Measurements from ENCODE around the gene INHA.

INHA gene

DNA sequence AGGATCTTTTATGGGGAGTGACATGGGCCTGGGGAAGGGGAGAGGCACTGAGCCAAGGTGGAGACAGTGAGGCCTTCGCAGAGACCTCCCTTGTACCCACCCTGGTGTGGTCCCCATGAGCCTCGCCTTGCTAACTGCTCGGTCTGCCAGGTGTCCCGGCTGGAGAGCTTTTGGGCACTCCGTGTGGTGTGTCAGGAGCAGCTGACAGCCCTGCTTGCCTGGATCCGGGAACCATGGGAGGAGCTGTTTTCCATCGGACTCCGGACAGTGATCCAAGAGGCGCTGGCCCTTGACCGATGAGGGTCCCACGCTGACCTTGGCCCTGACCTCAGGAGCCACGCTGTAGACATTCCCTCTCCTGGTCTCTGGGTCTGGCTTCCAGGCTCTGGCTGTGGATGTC is 43.8 kb downstream of the INHA start:
- H3K27ac Mint-ChIP-seq = no peak overlapping the region
- H3K9me3 Mint-ChIP-seq = no peaks in the 10 kb centered on the region
- H3K36me3 Mint-ChIP-seq (ENCODE audit: low read depth) = peaks cover 20% of the 10 kb centered on the region
- H3K4me1 Mint-ChIP-seq = peaks cover 17% of the 10 kb centered on the region
- H3K27me3 Mint-ChIP-seq (ENCODE audit: low read depth) = peaks cover 4% of the 10 kb centered on the region
- no peak overlapping the region for H3K4me3 Mint-ChIP-seq
- TF ChIP-seq, protein P1, sequence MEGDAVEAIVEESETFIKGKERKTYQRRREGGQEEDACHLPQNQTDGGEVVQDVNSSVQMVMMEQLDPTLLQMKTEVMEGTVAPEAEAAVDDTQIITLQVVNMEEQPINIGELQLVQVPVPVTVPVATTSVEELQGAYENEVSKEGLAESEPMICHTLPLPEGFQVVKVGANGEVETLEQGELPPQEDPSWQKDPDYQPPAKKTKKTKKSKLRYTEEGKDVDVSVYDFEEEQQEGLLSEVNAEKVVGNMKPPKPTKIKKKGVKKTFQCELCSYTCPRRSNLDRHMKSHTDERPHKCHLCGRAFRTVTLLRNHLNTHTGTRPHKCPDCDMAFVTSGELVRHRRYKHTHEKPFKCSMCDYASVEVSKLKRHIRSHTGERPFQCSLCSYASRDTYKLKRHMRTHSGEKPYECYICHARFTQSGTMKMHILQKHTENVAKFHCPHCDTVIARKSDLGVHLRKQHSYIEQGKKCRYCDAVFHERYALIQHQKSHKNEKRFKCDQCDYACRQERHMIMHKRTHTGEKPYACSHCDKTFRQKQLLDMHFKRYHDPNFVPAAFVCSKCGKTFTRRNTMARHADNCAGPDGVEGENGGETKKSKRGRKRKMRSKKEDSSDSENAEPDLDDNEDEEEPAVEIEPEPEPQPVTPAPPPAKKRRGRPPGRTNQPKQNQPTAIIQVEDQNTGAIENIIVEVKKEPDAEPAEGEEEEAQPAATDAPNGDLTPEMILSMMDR (IDR thresholded peaks at IDR 0.05; ENCODE audit: unreplicated experiment in 3 of 3) = no peak

DNA sequence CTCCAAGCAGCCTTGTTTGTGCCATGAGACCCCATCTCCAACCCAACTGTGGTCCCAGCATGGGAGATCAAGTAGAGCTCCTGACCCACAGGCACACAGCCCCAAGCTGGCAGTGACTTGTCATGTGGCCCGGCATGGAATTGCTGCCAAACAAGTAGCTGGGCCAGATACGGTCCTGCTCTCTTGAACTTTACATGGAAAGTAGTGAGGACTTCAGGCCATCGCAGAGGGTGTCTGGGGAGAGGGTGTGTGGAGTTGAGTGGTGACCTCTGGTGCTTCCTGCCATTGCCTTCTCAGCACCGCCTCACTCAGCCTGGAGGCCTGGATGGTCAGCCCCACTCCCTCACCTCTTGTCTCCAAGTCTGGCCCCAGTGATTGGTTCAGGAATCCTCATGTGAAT is 44.4 kb downstream of the INHA start:
- Mint-ChIP-seq H3K36me3 (ENCODE audit: low read depth) (peaks cover 15% of the 10 kb centered on the region), H3K4me3 (no peak overlapping the region), H3K4me1 (peaks cover 13% of the 10 kb centered on the region), H3K9me3 (no peaks in the 10 kb centered on the region), H3K27me3 (ENCODE audit: low read depth) (peaks cover 7% of the 10 kb centered on the region), H3K27ac (no peak overlapping the region)
- TF ChIP-seq, protein P1 (IDR thresholded peaks at IDR 0.05; ENCODE audit: unreplicated experiment in 3 of 3) = no peak

DNA sequence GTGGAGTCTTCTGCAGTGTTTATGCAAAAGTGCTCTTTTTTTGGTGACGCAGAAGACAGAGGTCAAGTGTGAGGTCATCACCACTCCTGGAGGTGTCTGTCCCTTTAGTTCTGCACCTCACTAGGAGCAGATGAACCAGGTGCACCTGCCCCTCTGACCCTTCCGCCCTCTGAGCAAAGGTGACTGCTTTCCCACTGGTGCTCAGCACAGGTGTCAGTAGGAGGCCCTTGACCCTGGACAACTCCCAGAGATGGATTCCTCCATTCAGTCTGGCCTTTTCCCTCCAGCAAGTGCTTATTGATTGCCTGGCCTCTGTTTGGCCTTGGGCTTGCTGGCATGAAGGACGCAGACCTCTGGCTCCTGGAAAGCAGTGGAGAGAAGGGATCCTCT is 46.6 kb downstream of the INHA start:
- peaks cover 6% of the 10 kb centered on the region for H3K4me1 Mint-ChIP-seq
- no peaks in the 10 kb centered on the region for H3K9me3 Mint-ChIP-seq
- no peak overlapping the region for H3K4me3 Mint-ChIP-seq
- no peak overlapping the region for H3K27ac Mint-ChIP-seq
- H3K27me3 Mint-ChIP-seq (ENCODE audit: low read depth) = peaks cover 17% of the 10 kb centered on the region
- TF ChIP-seq, protein P1 (IDR thresholded peaks at IDR 0.05; ENCODE audit: unreplicated experiment in 3 of 3) = no peak
- peaks cover 15% of the 10 kb centered on the region for H3K36me3 Mint-ChIP-seq (ENCODE audit: low read depth)

DNA sequence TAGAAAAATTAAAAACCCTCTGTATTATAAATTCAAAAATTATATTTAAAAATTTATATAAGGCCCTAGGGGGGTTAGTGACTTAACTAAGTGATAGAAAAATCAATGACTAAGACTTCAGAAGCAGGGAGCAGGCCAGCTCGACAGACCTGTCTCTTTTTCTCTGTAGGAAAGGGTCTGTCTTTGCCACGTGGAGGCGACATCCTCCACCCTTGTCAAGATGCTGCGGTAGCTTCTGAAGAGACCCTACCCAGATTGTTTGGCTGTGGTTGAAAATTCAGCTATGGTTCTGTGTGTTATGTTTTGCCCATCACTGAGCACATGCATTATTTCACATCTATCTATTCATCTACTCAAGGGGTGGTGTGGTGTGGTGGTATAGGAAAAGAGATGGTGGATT is 47.1 kb downstream of the INHA start:
- Mint-ChIP-seq H3K27ac (no peak overlapping the region), H3K27me3 (ENCODE audit: low read depth) (peaks cover 17% of the 10 kb centered on the region), H3K9me3 (no peaks in the 10 kb centered on the region), H3K4me3 (no peak overlapping the region), H3K4me1 (peaks cover 11% of the 10 kb centered on the region), H3K36me3 (ENCODE audit: low read depth) (peaks cover 15% of the 10 kb centered on the region)
- TF ChIP-seq, protein P1 (IDR thresholded peaks at IDR 0.05; ENCODE audit: unreplicated experiment in 3 of 3) = peak in 1 of 3 experiments; percentile 31

DNA sequence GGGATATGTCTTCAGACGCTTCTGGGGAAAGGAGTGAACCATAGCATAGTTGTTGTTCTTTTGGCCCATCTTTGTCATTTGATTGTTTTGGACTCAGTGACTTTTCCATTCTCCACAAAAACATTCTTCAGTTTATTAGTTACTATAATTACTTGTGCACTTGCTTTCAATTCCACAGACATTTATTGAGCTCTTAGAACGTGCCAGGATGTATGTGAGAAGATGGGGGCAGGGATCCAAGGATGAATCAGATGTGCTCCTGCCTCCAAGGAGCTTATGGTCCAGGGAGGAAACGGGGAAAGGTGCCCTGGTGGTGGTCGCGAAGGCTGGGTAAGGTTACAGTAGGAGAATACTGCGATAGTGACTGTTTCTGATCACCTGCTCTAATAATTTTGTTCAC is 48.4 kb downstream of the INHA start:
- Mint-ChIP-seq H3K27ac (no peak overlapping the region), H3K4me3 (no peak overlapping the region), H3K27me3 (ENCODE audit: low read depth) (peaks cover 24% of the 10 kb centered on the region), H3K36me3 (ENCODE audit: low read depth) (peaks cover 9% of the 10 kb centered on the region), H3K9me3 (no peaks in the 10 kb centered on the region), H3K4me1 (peaks cover 13% of the 10 kb centered on the region)
- TF ChIP-seq, protein P1 (IDR thresholded peaks at IDR 0.05; ENCODE audit: unreplicated experiment in 3 of 3) = no peak

DNA sequence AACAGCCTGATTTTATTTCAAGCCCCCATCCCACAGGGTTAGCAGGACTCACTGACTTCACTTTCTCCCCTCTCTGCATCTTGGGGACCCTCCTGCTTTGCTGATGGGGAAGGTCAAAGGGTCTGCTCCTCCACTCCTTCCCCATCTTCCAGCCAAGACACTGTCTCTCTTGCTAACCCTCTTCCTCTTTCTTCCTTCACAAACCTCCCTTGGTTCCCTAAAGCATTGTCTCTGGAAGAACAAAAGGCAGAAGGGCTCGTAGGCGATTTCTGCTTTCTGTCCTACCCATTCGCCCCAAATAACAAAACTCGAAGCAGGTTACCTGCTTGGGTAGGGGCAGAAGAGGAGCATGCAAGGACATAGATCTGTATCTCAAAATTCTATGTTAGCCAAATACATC is 49.8 kb downstream of the INHA start:
- peaks cover 19% of the 10 kb centered on the region for H3K4me1 Mint-ChIP-seq
- H3K36me3 Mint-ChIP-seq (ENCODE audit: low read depth) = peaks cover 2% of the 10 kb centered on the region
- H3K27ac Mint-ChIP-seq = no peak overlapping the region
- H3K9me3 Mint-ChIP-seq = no peaks in the 10 kb centered on the region
- H3K4me3 Mint-ChIP-seq = no peak overlapping the region
- peaks cover 27% of the 10 kb centered on the region for H3K27me3 Mint-ChIP-seq (ENCODE audit: low read depth)
- TF ChIP-seq, protein P1 (IDR thresholded peaks at IDR 0.05; ENCODE audit: unreplicated experiment in 3 of 3) = no peak

All from nephron (organoid).